ENCODE results near the gene SIL1.

DNA sequence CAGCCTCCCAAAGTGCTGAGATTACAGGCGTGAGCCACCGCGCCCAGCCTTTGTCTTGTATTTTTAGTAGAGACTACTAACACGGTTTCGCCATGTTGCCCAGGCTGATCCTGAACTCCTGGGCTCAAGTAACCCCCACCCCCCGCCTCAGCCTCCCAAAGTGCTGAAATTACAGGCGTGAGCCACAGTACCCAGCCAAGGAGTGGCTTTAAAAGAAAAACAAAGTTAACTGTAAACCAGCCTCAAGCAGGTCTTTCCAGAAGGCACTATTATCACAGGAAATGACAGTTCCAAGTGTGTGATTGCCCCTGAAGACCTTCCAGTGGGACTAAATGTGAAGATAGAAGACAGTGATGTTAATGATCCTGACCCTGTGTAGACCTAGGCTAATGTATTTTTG lies 31.1 kb downstream of the SIL1 start:
- TF ChIP-seq POLR2A (IDR thresholded peaks at IDR 0.05; ENCODE audit: low read depth, low read length) (no peak), POLR2AphosphoS5 (IDR thresholded peaks at IDR 0.05; ENCODE audit: insufficient read depth, low read depth, low read length) (no peak), MYC (IDR thresholded peaks at IDR 0.05; ENCODE audit: low read depth, low read length) (no peak), EZH2 (IDR thresholded peaks at IDR 0.05; ENCODE audit: borderline replicate concordance, low read depth, low read length, severe bottlenecking) (no peak), GATA2 (IDR thresholded peaks at IDR 0.05; ENCODE audit: insufficient read depth, insufficient read length, low read depth, low read length) (no peak), JUN (IDR thresholded peaks at IDR 0.05; ENCODE audit: borderline replicate concordance, insufficient read depth, insufficient read length, low read depth) (no peak)
- TF ChIP-seq, protein P1, sequence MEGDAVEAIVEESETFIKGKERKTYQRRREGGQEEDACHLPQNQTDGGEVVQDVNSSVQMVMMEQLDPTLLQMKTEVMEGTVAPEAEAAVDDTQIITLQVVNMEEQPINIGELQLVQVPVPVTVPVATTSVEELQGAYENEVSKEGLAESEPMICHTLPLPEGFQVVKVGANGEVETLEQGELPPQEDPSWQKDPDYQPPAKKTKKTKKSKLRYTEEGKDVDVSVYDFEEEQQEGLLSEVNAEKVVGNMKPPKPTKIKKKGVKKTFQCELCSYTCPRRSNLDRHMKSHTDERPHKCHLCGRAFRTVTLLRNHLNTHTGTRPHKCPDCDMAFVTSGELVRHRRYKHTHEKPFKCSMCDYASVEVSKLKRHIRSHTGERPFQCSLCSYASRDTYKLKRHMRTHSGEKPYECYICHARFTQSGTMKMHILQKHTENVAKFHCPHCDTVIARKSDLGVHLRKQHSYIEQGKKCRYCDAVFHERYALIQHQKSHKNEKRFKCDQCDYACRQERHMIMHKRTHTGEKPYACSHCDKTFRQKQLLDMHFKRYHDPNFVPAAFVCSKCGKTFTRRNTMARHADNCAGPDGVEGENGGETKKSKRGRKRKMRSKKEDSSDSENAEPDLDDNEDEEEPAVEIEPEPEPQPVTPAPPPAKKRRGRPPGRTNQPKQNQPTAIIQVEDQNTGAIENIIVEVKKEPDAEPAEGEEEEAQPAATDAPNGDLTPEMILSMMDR (IDR thresholded peaks at IDR 0.05; ENCODE audit: extremely low read depth in 1 of 2, insufficient read depth in 1 of 2, low read depth in 1 of 2, low read length in 2 of 2) = no peak
